H1 (cell line): Measurements from ENCODE around the gene C1QTNF7. TPM values are rescaled to one million over a fixed set of nuclear protein-coding genes. Genes with fewer than 3 reads are reported as not detected.

Experiments used
- CTCF ChIA-PET: fragments of 300-600 bp; sonication (Branson Sonifier 250); formaldehyde crosslinking; loops from one replicate; lab custom pipeline; 2021; ENCODE audit not compliant: partially characterized antibody; lab: Charles Lee
- POLR2A ChIA-PET: fragments of 300-600 bp; sonication (Branson Sonifier 250); formaldehyde crosslinking; loops from one replicate; lab custom pipeline; 2021; ENCODE audit warnings: inconsistent platforms; ENCODE audit not compliant: partially characterized antibody; lab: Charles Lee
- DNase-seq, 2 experiments: peaks; one replicate each; pipeline versions ENCODE4 v3.0.0 to v3.0.0-alpha.2; 2010 to 2022; ENCODE audit warnings: low spot score in 2 of 2, low read depth in 1 of 2, mixed read lengths in 1 of 2
- FAIRE-seq: peaks from 2 replicates; lab custom pipeline; 2011; peaks lifted over from hg19 to GRCh38; lab: Jason Lieb, UNC
- H2AFZ ChIP-seq: 2 replicates; pipeline ENCODE4 v1.8.1; 2012; ENCODE audit warnings: low read length, inconsistent platforms
- H2AK5ac ChIP-seq: 2 replicates; pipeline ENCODE4 v1.6.1; 2013; ENCODE audit warnings: low read depth, low read length
- H2BK120ac ChIP-seq: replicated peaks from 2 replicates; pipeline ENCODE3; 2013; ENCODE audit warnings: low read depth, low read length, inconsistent platforms
- H2BK12ac ChIP-seq: 2 replicates; pipeline ENCODE4 v1.6.1; 2013; ENCODE audit warnings: low read depth, low read length
- H2BK15ac ChIP-seq: 2 replicates; pipeline ENCODE4 v1.6.1; 2013; ENCODE audit warnings: low read length
- H2BK20ac ChIP-seq: 2 replicates; pipeline ENCODE4 v1.6.1; 2013; ENCODE audit warnings: low read length
- H2BK5ac ChIP-seq: 2 replicates; pipeline ENCODE4 v1.6.1; 2013; ENCODE audit warnings: low read depth, low read length
- H3K14ac ChIP-seq: 2 replicates; pipeline ENCODE4 v1.6.1; 2013; ENCODE audit warnings: inconsistent platforms; ENCODE audit not compliant: insufficient read length
- H3K18ac ChIP-seq: 2 replicates; pipeline ENCODE4 v1.6.1; 2013; ENCODE audit warnings: low read length; ENCODE audit errors: extremely low read depth
- H3K23ac ChIP-seq: 2 replicates; pipeline ENCODE4 v1.6.1; 2013; ENCODE audit warnings: inconsistent platforms; ENCODE audit not compliant: insufficient read length
- H3K23me2 ChIP-seq: 2 replicates; pipeline ENCODE4 v1.6.1; 2013; ENCODE audit warnings: low read depth, low read length
- H3K27ac ChIP-seq: 2 replicates; pipeline ENCODE4 v1.6.1; 2011; ENCODE audit warnings: low read depth, low read length, inconsistent platforms
- H3K27me3 ChIP-seq, 4 experiments: replicated peaks in 1 of 4; 1 replicate in 1 of 4; 2 replicates in 3 of 4; pipeline versions ENCODE4 v1.6.1 to v1.8.1; 2011 to 2013; ENCODE audit warnings: low read length in 3 of 4, mild to moderate bottlenecking in 3 of 4, inconsistent platforms in 2 of 4, mixed read lengths in 2 of 4, moderate library complexity in 1 of 4; ENCODE audit not compliant: control insufficient read depth in 3 of 4, insufficient read depth in 3 of 4; ENCODE audit errors: extremely low read depth in 1 of 4
- H3K36me3 ChIP-seq, 4 experiments: 2 replicates each; pipeline versions ENCODE4 v1.6.1 to v1.8.1; 2011 to 2013; ENCODE audit warnings: mild to moderate bottlenecking in 4 of 4, low read length in 3 of 4, moderate library complexity in 2 of 4, control low read depth in 1 of 4, inconsistent platforms in 1 of 4; ENCODE audit not compliant: insufficient read depth in 4 of 4, control insufficient read depth in 2 of 4
- H3K4ac ChIP-seq: replicated peaks from 2 replicates; pipeline ENCODE3; 2013; ENCODE audit warnings: low read length, low read depth, mixed read lengths, inconsistent platforms; ENCODE audit not compliant: insufficient read length
- H3K4me1 ChIP-seq, 4 experiments: replicated peaks in 1 of 4; 1 replicate in 1 of 4; 2 replicates in 3 of 4; pipeline versions ENCODE4 v1.6.1 to v1.8.1; 2011 to 2013; ENCODE audit warnings: low read length in 3 of 4, inconsistent platforms in 2 of 4, mixed read lengths in 1 of 4; ENCODE audit not compliant: insufficient read depth in 4 of 4, control insufficient read depth in 3 of 4
- H3K4me2 ChIP-seq, 2 experiments: 2 replicates each; pipeline versions ENCODE4 v1.6.1 to v1.8.1; 2011 to 2013; ENCODE audit warnings: low read depth in 2 of 2, low read length in 2 of 2, control low read depth in 1 of 2, inconsistent platforms in 1 of 2, mild to moderate bottlenecking in 1 of 2; ENCODE audit not compliant: insufficient read depth in 1 of 2
- H3K4me3 ChIP-seq, 4 experiments: fragments of 200-600, 300-600 bp in 1 of 4; sonication (generic), shearing (Covaris generic), sonication (Bioruptor Twin) in 1 of 4; 2 replicates each; pipeline versions ENCODE4 v1.5.1 to v1.8.1; 2011 to 2016; ENCODE audit warnings: low read length in 4 of 4, low read depth in 3 of 4, control low read depth in 2 of 4, inconsistent platforms in 2 of 4, mild to moderate bottlenecking in 2 of 4, mixed read lengths in 1 of 4, moderate library complexity in 1 of 4; ENCODE audit not compliant: insufficient read depth in 2 of 4; ENCODE audit errors: extremely low read depth in 1 of 4
- H3K56ac ChIP-seq: replicated peaks from 2 replicates; pipeline ENCODE3; 2013; ENCODE audit warnings: low read depth, mild to moderate bottlenecking, mixed read lengths, low read length, inconsistent platforms; ENCODE audit not compliant: insufficient read length
- H3K79me1 ChIP-seq: 2 replicates; pipeline ENCODE4 v1.6.1; 2013; ENCODE audit warnings: low read depth, low read length, control low read depth
- H3K79me2 ChIP-seq, 2 experiments: 2 replicates each; pipeline versions ENCODE4 v1.6.1 to v1.8.1; 2012 to 2013; ENCODE audit warnings: low read length in 2 of 2, mild to moderate bottlenecking in 2 of 2, inconsistent platforms in 1 of 2; ENCODE audit not compliant: insufficient read depth in 2 of 2, control insufficient read depth in 1 of 2
- H3K9ac ChIP-seq, 4 experiments: replicated peaks in 1 of 4; 1 replicate in 1 of 4; 2 replicates in 3 of 4; pipeline versions ENCODE4 v1.6.1 to v1.8.1; 2011 to 2013; ENCODE audit warnings: low read depth in 3 of 4, low read length in 3 of 4, control low read depth in 2 of 4, mild to moderate bottlenecking in 2 of 4, moderate library complexity in 2 of 4, inconsistent platforms in 1 of 4; ENCODE audit errors: extremely low read depth in 1 of 4
- H3K9me3 ChIP-seq, 2 experiments: 2 replicates each; pipeline versions ENCODE4 v1.6.1 to v1.8.1; 2012 to 2013; ENCODE audit warnings: mild to moderate bottlenecking in 2 of 2, moderate library complexity in 2 of 2, control low read depth in 1 of 2, inconsistent platforms in 1 of 2, low read depth in 1 of 2, low read length in 1 of 2, mixed read lengths in 1 of 2; ENCODE audit not compliant: insufficient read depth in 2 of 2
- H4K20me1 ChIP-seq, 2 experiments: replicated peaks in 1 of 2; 2 replicates each; pipeline versions ENCODE3 to v1.8.1; 2011 to 2013; ENCODE audit warnings: inconsistent platforms in 2 of 2, low read length in 2 of 2, mild to moderate bottlenecking in 1 of 2; ENCODE audit not compliant: insufficient read depth in 2 of 2, control insufficient read depth in 1 of 2
- H4K5ac ChIP-seq: 2 replicates; pipeline ENCODE4 v1.6.1; 2013; ENCODE audit warnings: low read length, low read depth, mixed read lengths, inconsistent platforms; ENCODE audit not compliant: insufficient read length
- H4K8ac ChIP-seq: 2 replicates; pipeline ENCODE4 v1.8.0; 2013; ENCODE audit warnings: mild to moderate bottlenecking, moderate library complexity, low read length, inconsistent platforms; ENCODE audit not compliant: insufficient read depth; ENCODE audit errors: extremely low read depth
- H4K91ac ChIP-seq: replicated peaks from 2 replicates; pipeline ENCODE3; 2013; ENCODE audit warnings: low read length, mixed read lengths, inconsistent platforms; ENCODE audit not compliant: insufficient read length
- ASH2L ChIP-seq: fragments of 200-600, 300-600 bp; sonication (generic); IDR thresholded peaks from one replicate; pipeline ENCODE4 v1.7.1; 2017; ENCODE audit warnings: low read length
- BCL11A ChIP-seq, 2 experiments: IDR thresholded peaks; one replicate each; pipeline ENCODE4 v1.6.1; 2011; ENCODE audit warnings: low read depth in 2 of 2, low read length in 2 of 2, mild to moderate bottlenecking in 2 of 2
- SP2 ChIP-seq: IDR thresholded peaks from 2 replicates; pipeline ENCODE4 v1.6.1; 2012; ENCODE audit warnings: mild to moderate bottlenecking, low read length, inconsistent platforms
- SUZ12 ChIP-seq: fragments of 200-600 bp; sonication (generic); IDR thresholded peaks from 2 replicates; pipeline ENCODE4 v1.6.1; 2012; ENCODE audit warnings: mild to moderate bottlenecking, inconsistent platforms, low read length, moderate library complexity, mixed read lengths
- TAF7 ChIP-seq: optimal IDR thresholded peaks from 2 replicates; pipeline ENCODE3; 2011; ENCODE audit warnings: low read depth, mild to moderate bottlenecking, inconsistent platforms, low read length, moderate library complexity, borderline replicate concordance
- WGBS, 2 experiments: shearing (Covaris generic) in 1 of 2; methylation state at CpG; one replicate each; pipeline versions ENCODE4 v1.1.6 to v1.1.7; 2013 to 2015; ENCODE audit warnings: low lambda C conversion rate in 2 of 2, mixed read lengths in 2 of 2, inconsistent platforms in 1 of 2, low coverage in 1 of 2, missing lambda C conversion rate in 1 of 2; ENCODE audit not compliant: insufficient replicate concordance in 2 of 2, insufficient coverage in 1 of 2, insufficient read length in 1 of 2; ENCODE audit errors: extremely low coverage in 1 of 2, missing lambda C conversion rate in 1 of 2; 5-methylcytosine and 5-hydroxymethylcytosine counted together
- polyA plus RNA-seq, 7 experiments: library from polyadenylated mRNA; depleted of rRNA in 3 of 7; stranded (reverse) in 5 of 7; unstranded in 2 of 7; fragments of >200 nt in 5 of 7; fragments of 200-250 nt in 2 of 7; gene quantifications; 1 replicate in 5 of 7; 2 replicates in 1 of 7; 4 replicates in 1 of 7; pipeline versions ENCODE4 v1.2.1 to v1.2.3, GENCODE V29; 2011 to 2013; ENCODE audit warnings: missing spikeins in 2 of 7, mixed read lengths in 2 of 7
- total RNA-seq: library from RNA; stranded (reverse); fragmentation: NEBNext Ultra II Directional; extraction: Animal tissue kit (Norgen Biotek cat#: 25700); gene quantifications from 2 replicates; pipeline ENCODE4 v1.2.1, GENCODE V29; 2021

The C1QTNF7 gene
- total and polyA plus RNA-seq, 2 of the 8 experiments (the other 6 are each of a cell fraction or from before 2014, with no cell fraction given): not detected

DNA sequence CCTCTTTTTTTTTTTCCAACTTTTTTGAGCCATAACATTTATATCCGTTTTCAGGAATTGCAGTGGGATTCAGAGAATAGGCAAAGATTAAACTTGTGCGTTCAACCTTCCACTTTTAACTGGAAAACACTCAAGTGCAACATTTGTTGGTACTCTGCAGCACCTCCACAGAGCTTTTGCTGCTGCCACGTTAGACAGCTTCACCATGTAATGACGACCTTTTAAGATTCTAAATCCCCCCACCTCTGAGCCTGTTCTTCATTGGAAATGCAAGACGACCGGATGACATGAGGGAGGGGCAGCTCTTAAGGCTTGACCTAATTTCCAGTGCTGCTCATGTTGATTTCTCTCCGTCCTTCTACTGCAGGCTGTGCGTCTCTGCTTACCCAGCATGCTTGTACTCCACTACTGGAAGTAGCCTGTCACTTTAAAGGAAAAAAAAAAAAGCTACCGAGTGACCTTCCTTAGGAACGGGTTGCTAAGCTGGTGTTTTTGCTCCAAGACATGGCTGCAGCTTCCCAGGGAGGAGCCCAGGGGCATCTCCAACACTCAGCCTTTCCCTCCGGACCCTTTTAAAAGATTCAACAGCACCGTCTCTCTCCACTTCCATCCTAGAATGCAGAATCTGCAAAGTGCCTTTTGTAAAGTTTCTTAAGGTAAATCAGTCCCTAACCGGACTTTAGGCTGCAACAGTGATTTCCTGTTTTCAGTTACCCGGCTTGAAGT is 41.7 kb downstream of the C1QTNF7 start, which contains the start of gene CC2D2A:
Gene CC2D2A (plus strand): TSS at position 481 of the 726 bp plus-strand sequence. CDS start 6,051 bp downstream, outside the sequence.
- FAIRE-seq (peak; percentile 42), DNase-seq (no peak)
- no peak within 1 kb of the TSS for H4K5ac ChIP-seq
- H3K23me2 ChIP-seq: no peaks in the 10 kb centered on the region; the same call in none of the 2 replicates
- H3K4me3 ChIP-seq: peak within 1 kb of the TSS; percentile 11 to 55 (median 14); a peak in 5 of 8 replicates
- 34% methylated on average over 14 of the region's 14 CpGs; no CpG with 5 or more reads in 1 of the 2 experiments for WGBS, 2 experiments
- H2BK15ac ChIP-seq: 0 out of 2 replicates have a peak within 1 kb of the TSS, but pooled peaks have one; percentile 8
- ChIA-PET CTCF (interaction anchor here (0.5 to 5.5 kb wide), 7 partner anchors 10 to 1750 kb away, joined by 3 to 44 read pairs (median 6); no protein-coding TSS in a partner anchor), POLR2A (interaction anchor here (1.0 to 3.9 kb wide), 3 partner anchors 11 to 186 kb away, joined by 3 to 21 read pairs (median 5); partner anchors contain the start of gene FBXL5)
- peak within 1 kb of the TSS; percentile 60 for H3K4me2 ChIP-seq
- H3K9me3 ChIP-seq: no peaks in the 10 kb centered on the region
- no peak within 1 kb of the TSS for H2BK5ac ChIP-seq
- no peak within 1 kb of the TSS for H3K23ac ChIP-seq
- no peak within 1 kb of the TSS for H3K14ac ChIP-seq
- 0 out of 2 replicates have a peak within 1 kb of the TSS, but pooled peaks have one; percentile 9 for H3K18ac ChIP-seq
- no peaks in the 10 kb centered on the region for H4K20me1 ChIP-seq
- H2BK20ac ChIP-seq: no peak within 1 kb of the TSS
- H3K27ac ChIP-seq: no peak within 1 kb of the TSS
- no peaks in the 10 kb centered on the region for H3K79me1 ChIP-seq
- peaks cover 3 to 15% (median 5%) of the 10 kb centered on the region in 4 experiments; a peak in 4 of 7 replicates for H3K4me1 ChIP-seq
- no peak within 1 kb of the TSS for H3K4ac ChIP-seq
- no peak within 1 kb of the TSS for H4K91ac ChIP-seq
- H3K27me3 ChIP-seq: no peaks in the 10 kb centered on the region
- no peak within 1 kb of the TSS for H3K56ac ChIP-seq
- H2AFZ ChIP-seq: peak within 1 kb of the TSS; percentile 99
- no peak for TF ChIP-seq SP2
- no peak for TF ChIP-seq BCL11A (IDR thresholded peaks at IDR 0.05; ENCODE audit: low read depth in 2 of 2, low read length in 2 of 2)
- no peak for TF ChIP-seq SUZ12
- TF ChIP-seq TAF7: no peak
- TF ChIP-seq ASH2L: peak; percentile 28
- H3K79me2 ChIP-seq: no peaks in the 10 kb centered on the region
- H2AK5ac ChIP-seq: no peak within 1 kb of the TSS
- H3K9ac ChIP-seq: no peak within 1 kb of the TSS; a peak in 1 of 7 replicates
- H3K36me3 ChIP-seq: no peaks in the 10 kb centered on the region
- no peak within 1 kb of the TSS for H2BK120ac ChIP-seq
- no peak within 1 kb of the TSS for H2BK12ac ChIP-seq
- H4K8ac ChIP-seq: no peak within 1 kb of the TSS
